ENCODE data around the gene PSMB10. TPM values are rescaled to one million over a fixed set of nuclear protein-coding genes. Genes with fewer than 3 reads are reported as not detected.

The PSMB10 gene
- total RNA-seq, 1 donor from 2014 or later: 28.7 TPM

DNA sequence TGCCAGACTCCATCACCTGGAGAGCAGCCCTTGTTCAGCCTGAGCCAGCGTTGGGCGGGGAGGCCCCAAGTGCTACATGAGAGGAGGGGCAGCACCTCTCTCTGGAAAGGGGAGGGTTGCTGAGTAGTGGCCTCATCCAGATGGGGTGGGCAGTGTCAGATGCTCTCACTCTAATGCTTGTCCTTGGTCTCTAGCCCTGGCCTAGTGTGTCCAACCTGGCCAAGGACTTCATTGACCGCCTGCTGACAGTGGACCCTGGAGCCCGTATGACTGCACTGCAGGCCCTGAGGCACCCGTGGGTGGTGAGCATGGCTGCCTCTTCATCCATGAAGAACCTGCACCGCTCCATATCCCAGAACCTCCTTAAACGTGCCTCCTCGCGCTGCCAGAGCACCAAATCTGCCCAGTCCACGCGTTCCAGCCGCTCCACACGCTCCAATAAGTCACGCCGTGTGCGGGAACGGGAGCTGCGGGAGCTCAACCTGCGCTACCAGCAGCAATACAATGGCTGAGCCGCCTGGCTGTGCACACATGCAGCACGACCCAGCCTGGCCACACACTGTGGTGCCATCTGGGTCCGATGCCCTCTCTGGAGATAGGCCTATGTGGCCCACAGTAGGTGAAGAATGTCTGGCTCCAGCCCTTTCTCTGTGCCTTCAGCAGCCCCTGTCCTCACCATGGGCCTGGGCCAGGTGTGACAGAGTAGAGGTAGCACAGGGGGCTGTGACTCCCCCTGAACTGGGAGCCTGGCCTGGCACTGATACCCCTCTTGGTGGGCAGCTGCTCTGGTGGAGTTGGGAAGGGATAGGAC, 9.3 kb downstream of the PSMB10 start:
- Histone ChIP-seq H3K4me1 (ENCODE audit: control insufficient read depth in 3 of 3, insufficient read depth in 3 of 3, low read length in 3 of 3) (peaks cover 32 to 60% (median 50%) of the 10 kb centered on the region in 3 donors), H3K27ac (ENCODE audit: low read depth, low read length) (peak overlapping the region; percentile 65), H3K9ac (ENCODE audit: low read depth in 1 of 3, low read length in 3 of 3) (peak overlapping the region in 1 of 3 donors; percentile 18), H3K4me3 (ENCODE audit: low read length in 3 of 3) (no peak overlapping the region), H3K27me3 (ENCODE audit: control insufficient read depth in 3 of 3, insufficient read depth in 3 of 3, low read length in 3 of 3) (no peaks in the 10 kb centered on the region), H3K36me3 (ENCODE audit: control insufficient read depth in 3 of 3, insufficient read depth in 3 of 3, low read length in 3 of 3) (peaks cover 37 to 44% (median 38%) of the 10 kb centered on the region in 3 donors), H3K9me3 (ENCODE audit: control insufficient read depth in 3 of 3, low read length in 3 of 3) (no peaks in the 10 kb centered on the region)

GRCh38 chr16:67926181-67926750, 10.4 kb downstream of the PSMB10 start:
- peak overlapping the region; percentile 65 for H3K27ac ChIP-seq (ENCODE audit: low read depth, low read length)
- peak overlapping the region; percentile 18 to 44 (median 38) for H3K9ac ChIP-seq (ENCODE audit: low read depth in 1 of 3, low read length in 3 of 3)
- H3K4me1 ChIP-seq (ENCODE audit: control insufficient read depth in 3 of 3, insufficient read depth in 3 of 3, low read length in 3 of 3): peaks cover 34 to 69% (median 57%) of the 10 kb centered on the region in 3 donors

GRCh38 chr16:67924140-67924906, 12.3 kb downstream of the PSMB10 start:
- Histone ChIP-seq H3K9ac (ENCODE audit: low read depth in 1 of 3, low read length in 3 of 3) (peak overlapping the region in 2 of 3 donors; percentile 3 to 54), H3K27ac (ENCODE audit: low read depth, low read length) (no peak overlapping the region), H3K4me1 (ENCODE audit: control insufficient read depth in 3 of 3, insufficient read depth in 3 of 3, low read length in 3 of 3) (peaks cover 48 to 87% (median 73%) of the 10 kb centered on the region in 3 donors), H3K36me3 (ENCODE audit: control insufficient read depth in 3 of 3, insufficient read depth in 3 of 3, low read length in 3 of 3) (peaks cover 16 to 29% (median 27%) of the 10 kb centered on the region in 3 donors), H3K9me3 (ENCODE audit: control insufficient read depth in 3 of 3, low read length in 3 of 3) (no peaks in the 10 kb centered on the region), H3K4me3 (ENCODE audit: low read length in 3 of 3) (no peak overlapping the region), H3K27me3 (ENCODE audit: control insufficient read depth in 3 of 3, insufficient read depth in 3 of 3, low read length in 3 of 3) (no peaks in the 10 kb centered on the region)

More at GRCh38 chr16:67926181-67926750, 10.4 kb downstream of the PSMB10 start:
- Histone ChIP-seq H3K9me3 (ENCODE audit: control insufficient read depth in 3 of 3, low read length in 3 of 3) (no peaks in the 10 kb centered on the region), H3K4me3 (ENCODE audit: low read length in 3 of 3) (peak overlapping the region in 2 of 3 donors; percentile 20 to 41), H3K36me3 (ENCODE audit: control insufficient read depth in 3 of 3, insufficient read depth in 3 of 3, low read length in 3 of 3) (peaks cover 32 to 39% (median 34%) of the 10 kb centered on the region in 3 donors), H3K27me3 (ENCODE audit: control insufficient read depth in 3 of 3, insufficient read depth in 3 of 3, low read length in 3 of 3) (no peaks in the 10 kb centered on the region)

DNA sequence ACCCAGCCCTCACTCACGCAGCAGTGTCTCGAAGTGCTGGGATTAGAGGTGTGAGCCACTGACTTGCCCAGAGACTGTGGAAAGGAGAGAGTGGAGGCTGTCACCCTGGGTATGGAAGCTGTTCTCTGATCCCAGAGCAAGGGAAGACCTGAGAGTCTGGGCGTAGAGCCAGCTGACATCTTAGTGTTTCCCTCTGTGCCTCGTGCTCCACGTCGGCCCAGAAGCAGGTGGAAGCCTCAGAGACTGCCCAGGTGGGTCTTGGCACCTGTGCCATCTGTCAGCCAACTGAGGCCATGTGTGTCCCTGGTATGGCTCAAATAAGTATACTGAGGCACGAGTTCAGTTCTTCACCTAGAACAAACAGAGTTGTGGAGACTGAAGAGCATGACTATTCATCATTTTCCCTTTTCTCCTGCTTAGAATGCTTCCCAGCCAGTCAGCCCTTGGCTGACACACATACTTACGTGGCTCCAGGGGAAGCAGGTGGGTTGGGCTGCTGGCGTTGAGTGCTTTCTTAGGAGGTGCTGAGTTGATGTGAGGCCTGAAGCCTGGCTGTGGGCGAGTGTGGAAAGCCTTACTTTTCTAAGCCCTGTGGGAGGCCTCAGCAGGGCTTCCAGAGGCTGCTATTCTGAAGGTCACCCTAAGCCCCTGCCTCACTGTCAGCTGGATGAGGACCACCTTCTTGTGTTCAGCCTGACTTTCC, 13.1 kb downstream of the PSMB10 start:
- Histone ChIP-seq H3K27ac (ENCODE audit: low read depth, low read length) (no peak overlapping the region), H3K4me3 (ENCODE audit: low read length in 3 of 3) (no peak overlapping the region), H3K9ac (ENCODE audit: low read depth in 1 of 3, low read length in 3 of 3) (peak overlapping the region; percentile 24 to 54 (median 25)), H3K27me3 (ENCODE audit: control insufficient read depth in 3 of 3, insufficient read depth in 3 of 3, low read length in 3 of 3) (no peaks in the 10 kb centered on the region), H3K4me1 (ENCODE audit: control insufficient read depth in 3 of 3, insufficient read depth in 3 of 3, low read length in 3 of 3) (peaks cover 55 to 92% (median 81%) of the 10 kb centered on the region in 3 donors), H3K9me3 (ENCODE audit: control insufficient read depth in 3 of 3, low read length in 3 of 3) (no peaks in the 10 kb centered on the region), H3K36me3 (ENCODE audit: control insufficient read depth in 3 of 3, insufficient read depth in 3 of 3, low read length in 3 of 3) (peaks cover 16 to 26% (median 23%) of the 10 kb centered on the region in 3 donors)

DNA sequence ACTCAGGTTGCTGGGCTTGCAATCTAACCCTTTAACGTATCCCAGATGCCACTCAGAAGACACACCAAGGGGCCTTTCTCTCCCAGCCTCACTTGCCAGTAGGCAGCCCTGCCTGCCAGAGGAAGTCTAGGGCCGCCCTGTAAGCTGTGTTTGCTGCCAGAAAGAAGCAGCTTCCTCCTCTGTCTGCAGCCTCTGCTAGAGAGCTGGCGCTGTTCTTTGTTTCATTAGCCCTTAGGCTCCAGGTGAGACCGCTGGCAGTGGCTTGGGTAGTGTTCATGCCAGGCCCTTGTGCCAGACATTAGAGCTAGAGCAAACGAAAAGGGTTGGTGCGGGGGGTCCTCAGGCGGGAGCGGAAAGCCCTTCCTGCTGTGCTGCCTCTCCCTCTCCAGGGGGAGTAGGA, 13.9 kb downstream of the PSMB10 start:
- Histone ChIP-seq H3K9ac (ENCODE audit: low read depth in 1 of 3, low read length in 3 of 3) (peak overlapping the region in 2 of 3 donors; percentile 25 to 54), H3K27me3 (ENCODE audit: control insufficient read depth in 3 of 3, insufficient read depth in 3 of 3, low read length in 3 of 3) (no peaks in the 10 kb centered on the region), H3K4me3 (ENCODE audit: low read length in 3 of 3) (no peak overlapping the region), H3K4me1 (ENCODE audit: control insufficient read depth in 3 of 3, insufficient read depth in 3 of 3, low read length in 3 of 3) (peaks cover 63 to 92% (median 82%) of the 10 kb centered on the region in 3 donors), H3K9me3 (ENCODE audit: control insufficient read depth in 3 of 3, low read length in 3 of 3) (no peaks in the 10 kb centered on the region), H3K36me3 (ENCODE audit: control insufficient read depth in 3 of 3, insufficient read depth in 3 of 3, low read length in 3 of 3) (peaks cover 11 to 18% (median 16%) of the 10 kb centered on the region in 3 donors), H3K27ac (ENCODE audit: low read depth, low read length) (no peak overlapping the region)

- peaks cover 6 to 13% (median 11%) of the 10 kb centered on the region in 3 donors for H3K36me3 ChIP-seq (ENCODE audit: control insufficient read depth in 3 of 3, insufficient read depth in 3 of 3, low read length in 3 of 3)
Measured at GRCh38 chr16:67922221-67922620, 14.4 kb downstream of the PSMB10 start.

DNA sequence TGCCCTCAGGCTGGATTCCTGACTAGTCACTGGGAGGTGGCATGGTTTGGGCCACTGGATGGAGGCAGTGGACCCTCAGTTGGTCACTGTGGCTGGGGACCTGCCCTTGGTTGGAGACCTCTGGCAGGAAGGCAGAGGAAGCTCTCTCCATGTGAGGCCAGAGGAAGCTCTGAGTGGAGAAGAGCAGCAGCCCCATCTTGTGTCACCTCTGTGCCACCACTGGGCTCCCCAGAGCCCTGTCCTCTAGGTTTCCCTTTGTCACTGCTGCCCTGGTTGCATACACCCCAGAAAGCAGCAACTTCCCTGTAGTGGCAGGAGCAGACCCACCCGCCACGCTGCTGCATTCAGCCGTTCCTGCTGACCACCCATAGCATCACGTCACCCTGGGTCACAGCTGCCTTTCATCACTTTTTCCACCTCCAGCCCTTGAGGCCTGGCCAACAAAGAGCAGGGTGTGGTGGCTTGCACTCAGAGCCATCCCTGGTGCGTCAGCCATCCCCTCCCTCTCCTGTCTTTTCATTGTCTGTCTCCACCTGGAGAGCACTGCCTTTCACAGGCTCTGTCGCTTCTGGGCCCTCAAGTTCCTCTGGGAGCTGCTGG, 16.9 kb downstream of the PSMB10 start:
- Histone ChIP-seq H3K36me3 (ENCODE audit: control insufficient read depth in 3 of 3, insufficient read depth in 3 of 3, low read length in 3 of 3) (peaks cover 11 to 17% (median 13%) of the 10 kb centered on the region in 3 donors), H3K4me3 (ENCODE audit: low read length in 3 of 3) (no peak overlapping the region), H3K9ac (ENCODE audit: low read depth in 1 of 3, low read length in 3 of 3) (peak overlapping the region in 2 of 3 donors; percentile 36 to 80), H3K27ac (ENCODE audit: low read depth, low read length) (peak overlapping the region; percentile 3), H3K27me3 (ENCODE audit: control insufficient read depth in 3 of 3, insufficient read depth in 3 of 3, low read length in 3 of 3) (no peaks in the 10 kb centered on the region), H3K9me3 (ENCODE audit: control insufficient read depth in 3 of 3, low read length in 3 of 3) (no peaks in the 10 kb centered on the region), H3K4me1 (ENCODE audit: control insufficient read depth in 3 of 3, insufficient read depth in 3 of 3, low read length in 3 of 3) (peaks cover 71 to 97% (median 92%) of the 10 kb centered on the region in 3 donors)

More at GRCh38 chr16:67922221-67922620, 14.4 kb downstream of the PSMB10 start:
- Histone ChIP-seq H3K9ac (ENCODE audit: low read depth in 1 of 3, low read length in 3 of 3) (peak overlapping the region in 2 of 3 donors; percentile 6 to 11), H3K4me1 (ENCODE audit: control insufficient read depth in 3 of 3, insufficient read depth in 3 of 3, low read length in 3 of 3) (peaks cover 65 to 93% (median 86%) of the 10 kb centered on the region in 3 donors), H3K4me3 (ENCODE audit: low read length in 3 of 3) (no peak overlapping the region), H3K27ac (ENCODE audit: low read depth, low read length) (no peak overlapping the region), H3K27me3 (ENCODE audit: control insufficient read depth in 3 of 3, insufficient read depth in 3 of 3, low read length in 3 of 3) (no peaks in the 10 kb centered on the region), H3K9me3 (ENCODE audit: control insufficient read depth in 3 of 3, low read length in 3 of 3) (no peaks in the 10 kb centered on the region)

- Histone ChIP-seq H3K36me3 (ENCODE audit: control insufficient read depth in 3 of 3, insufficient read depth in 3 of 3, low read length in 3 of 3) (peaks cover 5 to 10% (median 6%) of the 10 kb centered on the region in 3 donors), H3K27ac (ENCODE audit: low read depth, low read length) (peak overlapping the region; percentile 81), H3K4me1 (ENCODE audit: control insufficient read depth in 3 of 3, insufficient read depth in 3 of 3, low read length in 3 of 3) (peaks cover 68 to 82% (median 76%) of the 10 kb centered on the region in 3 donors), H3K27me3 (ENCODE audit: control insufficient read depth in 3 of 3, insufficient read depth in 3 of 3, low read length in 3 of 3) (no peaks in the 10 kb centered on the region), H3K9me3 (ENCODE audit: control insufficient read depth in 3 of 3, low read length in 3 of 3) (no peaks in the 10 kb centered on the region), H3K4me3 (ENCODE audit: low read length in 3 of 3) (peak overlapping the region in 2 of 3 donors; percentile 3 to 63), H3K9ac (ENCODE audit: low read depth in 1 of 3, low read length in 3 of 3) (peak overlapping the region; percentile 50 to 80 (median 61))
Measured at GRCh38 chr16:67917852-67918236, 18.8 kb downstream of the PSMB10 start.

Data from skeletal muscle tissue (tissue), 4 donors.